Liver (tissue), 9 donors: ENCODE results near the gene FAM83G. TPM values are rescaled to one million over a fixed set of nuclear protein-coding genes. Genes with fewer than 3 reads are reported as not detected.

Experiments used
- DNase-seq: peaks from one replicate; pipeline ENCODE4 v3.0.0-alpha.2; 2017; ENCODE audit warnings: low spot score
- H3K27ac ChIP-seq, 2 donors: one replicate each; pipeline ENCODE4 v1.7.0; 2013; ENCODE audit warnings: inconsistent platforms in 2 of 2, low read length in 2 of 2, control low read depth in 1 of 2, low read depth in 1 of 2, mild to moderate bottlenecking in 1 of 2
- H3K27me3 ChIP-seq, 4 donors: one replicate each; pipeline versions ENCODE4 v1.6.1 to v1.7.0; 2013; ENCODE audit warnings: low read length in 3 of 4, inconsistent platforms in 1 of 4, mild to moderate bottlenecking in 1 of 4, moderate library complexity in 1 of 4; ENCODE audit not compliant: control insufficient read depth in 4 of 4, insufficient read depth in 4 of 4
- H3K36me3 ChIP-seq, 4 donors: one replicate each; pipeline versions ENCODE4 v1.6.1 to v1.7.0; 2013; ENCODE audit warnings: low read length in 3 of 4, mild to moderate bottlenecking in 3 of 4, low read depth in 1 of 4, moderate library complexity in 1 of 4; ENCODE audit not compliant: control insufficient read depth in 4 of 4, insufficient read depth in 3 of 4
- H3K4me1 ChIP-seq, 4 donors: one replicate each; pipeline versions ENCODE4 v1.6.1 to v1.7.0; 2013; ENCODE audit warnings: low read length in 3 of 4, mild to moderate bottlenecking in 3 of 4, moderate library complexity in 1 of 4; ENCODE audit not compliant: control insufficient read depth in 4 of 4, insufficient read depth in 4 of 4
- H3K4me3 ChIP-seq, 3 donors: one replicate each; pipeline versions ENCODE4 v1.6.1 to v1.7.0; 2013; ENCODE audit warnings: low read length in 3 of 3, control low read depth in 1 of 3, low read depth in 1 of 3, mild to moderate bottlenecking in 1 of 3
- H3K9ac ChIP-seq, 2 donors: one replicate each; pipeline ENCODE4 v1.7.0; 2013; ENCODE audit warnings: low read length in 2 of 2, mild to moderate bottlenecking in 2 of 2, moderate library complexity in 2 of 2, control low read depth in 1 of 2, low read depth in 1 of 2
- H3K9me3 ChIP-seq, 4 donors: one replicate each; pipeline versions ENCODE4 v1.6.1 to v1.7.0; 2013; ENCODE audit warnings: low read length in 3 of 4; ENCODE audit not compliant: control insufficient read depth in 4 of 4
- EGR1 ChIP-seq, 2 donors: IDR thresholded peaks; 2 replicates each; pipeline ENCODE4 v1.6.1; 2016 to 2018; ENCODE audit warnings: antibody characterized with exemption in 2 of 2, low read depth in 2 of 2
- GABPA ChIP-seq, 2 donors: IDR thresholded peaks in 1 of 2; conservative IDR thresholded peaks in 1 of 2; 2 replicates each; pipeline ENCODE4 v1.6.1; 2016; ENCODE audit warnings: antibody characterized with exemption in 2 of 2, mild to moderate bottlenecking in 1 of 2, moderate library complexity in 1 of 2
- HNF4A ChIP-seq, 2 donors: conservative IDR thresholded peaks; 2 replicates each; pipeline ENCODE4 v1.6.1; 2016; ENCODE audit warnings: antibody characterized with exemption in 2 of 2, mild to moderate bottlenecking in 2 of 2
- HNF4G ChIP-seq: IDR thresholded peaks from 2 replicates; pipeline ENCODE4 v1.6.1; 2016; ENCODE audit warnings: antibody characterized with exemption
- NR2F2 ChIP-seq: IDR thresholded peaks from 2 replicates; pipeline ENCODE4 v1.6.1; 2016; ENCODE audit warnings: antibody characterized with exemption
- RXRA ChIP-seq, 2 donors: IDR thresholded peaks; 2 replicates each; pipeline ENCODE4 v1.6.1; 2017 to 2018; ENCODE audit warnings: antibody characterized with exemption in 2 of 2, mild to moderate bottlenecking in 1 of 2
- SP1 ChIP-seq: IDR thresholded peaks from 2 replicates; pipeline ENCODE4 v1.6.1; 2018; ENCODE audit warnings: antibody characterized with exemption, mild to moderate bottlenecking
- TAF1 ChIP-seq: conservative IDR thresholded peaks from 2 replicates; pipeline ENCODE4 v1.6.1; 2016; ENCODE audit warnings: antibody characterized with exemption, mild to moderate bottlenecking
- YY1 ChIP-seq: IDR thresholded peaks from 2 replicates; pipeline ENCODE4 v1.6.1; 2016; ENCODE audit warnings: antibody characterized with exemption, mild to moderate bottlenecking
- WGBS: extraction: QIAGEN DNeasy Blood & Tissue Kit; methylation state at CpG from one replicate; pipeline ENCODE4 v1.1.7; 2013; 5-methylcytosine and 5-hydroxymethylcytosine counted together
- polyA plus RNA-seq, 2 donors: library from polyadenylated mRNA; stranded (reverse) in 1 of 2; unstranded in 1 of 2; fragments of 200-250 nt in 1 of 2; fragments of >200 nt in 1 of 2; fragmentation: Nextera tagmentation in 1 of 2; extraction: Ambion mirVana in 1 of 2; gene quantifications; one replicate each; pipeline versions ENCODE4 v1.2.1 to v1.2.3, GENCODE V29; 2013 to 2015
- total RNA-seq, 2 donors: library from RNA; depleted of rRNA; stranded (reverse); fragments of >200 nt; gene quantifications; one replicate each; pipeline ENCODE4 v1.2.3, GENCODE V29; 2014
- TF ChIP-seq, protein P1 (sequence below): IDR thresholded peaks from 2 replicates; pipeline ENCODE4 v1.6.1; 2016; ENCODE audit warnings: antibody characterized with exemption
- TF ChIP-seq, protein P2 (sequence below): IDR thresholded peaks from 2 replicates; pipeline ENCODE4 v1.6.1; 2016; ENCODE audit warnings: antibody characterized with exemption, mild to moderate bottlenecking
- TF ChIP-seq, protein P3 (sequence below): IDR thresholded peaks from 2 replicates; pipeline ENCODE4 v1.6.1; 2016; ENCODE audit warnings: antibody characterized with exemption
- TF ChIP-seq, protein P4 (sequence below): fragments of 150-350 bp; IDR thresholded peaks from 2 replicates; pipeline ENCODE4 v1.5.1; 2017; ENCODE audit warnings: improper control_type of control experiment, low read depth, low read length; ENCODE audit not compliant: missing input control
- donor health status: healthy.
- donor health status: healthy.
- donor health status: healthy.
- donor health status: healthy.
- donor health status: healthy.

FAM83G gene
- total and polyA plus RNA-seq, 4 donors = 5.2 to 25.0 (median 11.5) TPM

DNA sequence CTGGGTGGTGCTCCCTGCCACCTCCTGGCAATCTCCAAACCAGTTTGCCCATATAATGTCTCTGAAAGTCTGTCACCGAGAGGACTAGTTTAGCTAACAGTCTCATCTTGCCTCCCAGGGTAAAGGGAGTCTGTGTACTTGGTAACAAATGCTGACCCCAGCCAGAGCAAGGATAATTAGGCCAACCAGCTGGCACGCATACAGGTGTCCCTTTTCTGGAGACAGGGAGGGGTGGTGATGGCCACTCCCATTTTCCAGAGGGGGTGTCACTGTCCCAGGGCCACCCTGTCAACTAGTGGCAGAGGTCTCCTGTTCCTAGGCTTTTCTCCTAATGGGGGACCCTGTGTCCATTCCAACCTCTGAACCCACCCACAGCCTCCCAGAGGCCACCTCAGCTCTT is 8.1 kb downstream of the FAM83G start:
- H3K27ac ChIP-seq = peak overlapping the region in 1 of 2 donors; percentile 14

DNA sequence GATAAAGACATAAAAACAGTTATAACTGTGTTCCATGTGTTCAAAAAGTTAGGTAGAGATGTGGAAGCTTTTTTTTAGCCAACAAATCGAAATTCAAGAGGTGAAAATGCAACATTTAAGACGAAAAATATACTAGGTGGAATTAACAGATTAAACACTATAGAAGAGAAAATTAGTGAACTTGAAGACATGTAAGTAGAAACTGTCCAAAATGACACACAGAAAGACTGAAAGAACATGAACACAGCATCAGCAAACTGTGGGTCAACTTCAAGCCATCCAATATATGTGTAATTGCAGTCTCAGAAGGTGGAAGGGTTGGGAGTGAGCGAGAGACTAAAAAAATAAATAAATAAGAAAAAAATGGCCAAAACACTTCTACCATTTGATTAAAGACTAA is 9.3 kb downstream of the FAM83G start:
- Histone ChIP-seq H3K27me3 (no peaks in the 10 kb centered on the region), H3K9me3 (no peaks in the 10 kb centered on the region), H3K4me1 (peaks cover 4 to 55% (median 31%) of the 10 kb centered on the region in 4 donors), H3K9ac (no peak overlapping the region), H3K27ac (no peak overlapping the region), H3K4me3 (no peak overlapping the region), H3K36me3 (peaks cover 0 to 2% (median 0%) of the 10 kb centered on the region in 4 donors)
- no peak for DNase-seq
- 97% methylated on average over 3 of the region's 3 CpGs for WGBS
- TF ChIP-seq, protein P1, sequence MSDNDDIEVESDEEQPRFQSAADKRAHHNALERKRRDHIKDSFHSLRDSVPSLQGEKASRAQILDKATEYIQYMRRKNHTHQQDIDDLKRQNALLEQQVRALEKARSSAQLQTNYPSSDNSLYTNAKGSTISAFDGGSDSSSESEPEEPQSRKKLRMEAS = no peak
- TF ChIP-seq HNF4G (no peak), EGR1 (IDR thresholded peaks at IDR 0.05; ENCODE audit: low read depth in 2 of 2) (no peak), NR2F2 (no peak)

More for the DNA sequence above, 8.1 kb downstream of the FAM83G start:
- no peak for DNase-seq
- 70% methylated on average over 2 of the region's 2 CpGs for WGBS
- TF ChIP-seq SP1 (no peak), HNF4G (no peak), RXRA (IDR thresholded peaks at IDR 0.05) (no peak), YY1 (no peak), HNF4A (conservative IDR thresholded peaks at IDR 0.05) (no peak), TAF1 (no peak), GABPA (IDR thresholded peaks at IDR 0.05 in 1 of 2, conservative IDR thresholded peaks at IDR 0.05 in 1 of 2) (no peak), NR2F2 (no peak)
- TF ChIP-seq, protein P2, sequence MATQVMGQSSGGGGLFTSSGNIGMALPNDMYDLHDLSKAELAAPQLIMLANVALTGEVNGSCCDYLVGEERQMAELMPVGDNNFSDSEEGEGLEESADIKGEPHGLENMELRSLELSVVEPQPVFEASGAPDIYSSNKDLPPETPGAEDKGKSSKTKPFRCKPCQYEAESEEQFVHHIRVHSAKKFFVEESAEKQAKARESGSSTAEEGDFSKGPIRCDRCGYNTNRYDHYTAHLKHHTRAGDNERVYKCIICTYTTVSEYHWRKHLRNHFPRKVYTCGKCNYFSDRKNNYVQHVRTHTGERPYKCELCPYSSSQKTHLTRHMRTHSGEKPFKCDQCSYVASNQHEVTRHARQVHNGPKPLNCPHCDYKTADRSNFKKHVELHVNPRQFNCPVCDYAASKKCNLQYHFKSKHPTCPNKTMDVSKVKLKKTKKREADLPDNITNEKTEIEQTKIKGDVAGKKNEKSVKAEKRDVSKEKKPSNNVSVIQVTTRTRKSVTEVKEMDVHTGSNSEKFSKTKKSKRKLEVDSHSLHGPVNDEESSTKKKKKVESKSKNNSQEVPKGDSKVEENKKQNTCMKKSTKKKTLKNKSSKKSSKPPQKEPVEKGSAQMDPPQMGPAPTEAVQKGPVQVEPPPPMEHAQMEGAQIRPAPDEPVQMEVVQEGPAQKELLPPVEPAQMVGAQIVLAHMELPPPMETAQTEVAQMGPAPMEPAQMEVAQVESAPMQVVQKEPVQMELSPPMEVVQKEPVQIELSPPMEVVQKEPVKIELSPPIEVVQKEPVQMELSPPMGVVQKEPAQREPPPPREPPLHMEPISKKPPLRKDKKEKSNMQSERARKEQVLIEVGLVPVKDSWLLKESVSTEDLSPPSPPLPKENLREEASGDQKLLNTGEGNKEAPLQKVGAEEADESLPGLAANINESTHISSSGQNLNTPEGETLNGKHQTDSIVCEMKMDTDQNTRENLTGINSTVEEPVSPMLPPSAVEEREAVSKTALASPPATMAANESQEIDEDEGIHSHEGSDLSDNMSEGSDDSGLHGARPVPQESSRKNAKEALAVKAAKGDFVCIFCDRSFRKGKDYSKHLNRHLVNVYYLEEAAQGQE = no peak
- TF ChIP-seq, protein P3, sequence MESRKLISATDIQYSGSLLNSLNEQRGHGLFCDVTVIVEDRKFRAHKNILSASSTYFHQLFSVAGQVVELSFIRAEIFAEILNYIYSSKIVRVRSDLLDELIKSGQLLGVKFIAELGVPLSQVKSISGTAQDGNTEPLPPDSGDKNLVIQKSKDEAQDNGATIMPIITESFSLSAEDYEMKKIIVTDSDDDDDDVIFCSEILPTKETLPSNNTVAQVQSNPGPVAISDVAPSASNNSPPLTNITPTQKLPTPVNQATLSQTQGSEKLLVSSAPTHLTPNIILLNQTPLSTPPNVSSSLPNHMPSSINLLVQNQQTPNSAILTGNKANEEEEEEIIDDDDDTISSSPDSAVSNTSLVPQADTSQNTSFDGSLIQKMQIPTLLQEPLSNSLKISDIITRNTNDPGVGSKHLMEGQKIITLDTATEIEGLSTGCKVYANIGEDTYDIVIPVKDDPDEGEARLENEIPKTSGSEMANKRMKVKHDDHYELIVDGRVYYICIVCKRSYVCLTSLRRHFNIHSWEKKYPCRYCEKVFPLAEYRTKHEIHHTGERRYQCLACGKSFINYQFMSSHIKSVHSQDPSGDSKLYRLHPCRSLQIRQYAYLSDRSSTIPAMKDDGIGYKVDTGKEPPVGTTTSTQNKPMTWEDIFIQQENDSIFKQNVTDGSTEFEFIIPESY = no peak
- TF ChIP-seq, protein P1 = no peak
- Histone ChIP-seq H3K27me3 (no peaks in the 10 kb centered on the region), H3K36me3 (peaks cover 0 to 2% (median 0%) of the 10 kb centered on the region in 4 donors), H3K9me3 (no peaks in the 10 kb centered on the region), H3K9ac (no peak overlapping the region), H3K4me1 (peaks cover 4 to 58% (median 33%) of the 10 kb centered on the region in 4 donors), H3K4me3 (no peak overlapping the region)

DNA sequence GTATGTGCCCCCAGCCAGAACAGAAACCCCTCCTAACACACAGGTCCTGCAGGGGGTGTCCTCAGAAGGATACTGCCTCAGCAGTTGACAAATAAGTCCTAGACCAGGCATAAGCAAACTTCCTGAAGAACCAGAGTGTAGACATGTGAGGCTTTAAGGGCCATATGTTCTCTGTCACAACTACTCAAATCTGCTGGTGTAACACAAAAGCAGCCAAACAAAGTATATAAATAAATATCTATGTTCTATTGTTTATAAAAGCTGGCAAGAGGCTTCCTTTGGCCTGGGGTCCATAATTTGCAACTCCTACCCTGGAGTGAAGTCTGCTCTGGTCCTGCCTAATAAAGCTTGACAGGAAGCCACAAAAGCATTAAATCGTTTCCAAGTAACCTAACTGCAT is 9.9 kb downstream of the FAM83G start:
- Histone ChIP-seq H3K9ac (no peak overlapping the region), H3K27me3 (no peaks in the 10 kb centered on the region), H3K9me3 (no peaks in the 10 kb centered on the region), H3K4me3 (no peak overlapping the region), H3K27ac (no peak overlapping the region), H3K4me1 (peaks cover 4 to 56% (median 36%) of the 10 kb centered on the region in 4 donors), H3K36me3 (peaks cover 0 to 1% (median 0%) of the 10 kb centered on the region in 4 donors)
- no peak for DNase-seq
- WGBS = 43% methylated on average over 1 of the region's 1 CpG
- TF ChIP-seq YY1 (no peak), TAF1 (no peak), HNF4G (no peak), GABPA (IDR thresholded peaks at IDR 0.05 in 1 of 2, conservative IDR thresholded peaks at IDR 0.05 in 1 of 2) (no peak), NR2F2 (no peak)
- TF ChIP-seq, protein P4, sequence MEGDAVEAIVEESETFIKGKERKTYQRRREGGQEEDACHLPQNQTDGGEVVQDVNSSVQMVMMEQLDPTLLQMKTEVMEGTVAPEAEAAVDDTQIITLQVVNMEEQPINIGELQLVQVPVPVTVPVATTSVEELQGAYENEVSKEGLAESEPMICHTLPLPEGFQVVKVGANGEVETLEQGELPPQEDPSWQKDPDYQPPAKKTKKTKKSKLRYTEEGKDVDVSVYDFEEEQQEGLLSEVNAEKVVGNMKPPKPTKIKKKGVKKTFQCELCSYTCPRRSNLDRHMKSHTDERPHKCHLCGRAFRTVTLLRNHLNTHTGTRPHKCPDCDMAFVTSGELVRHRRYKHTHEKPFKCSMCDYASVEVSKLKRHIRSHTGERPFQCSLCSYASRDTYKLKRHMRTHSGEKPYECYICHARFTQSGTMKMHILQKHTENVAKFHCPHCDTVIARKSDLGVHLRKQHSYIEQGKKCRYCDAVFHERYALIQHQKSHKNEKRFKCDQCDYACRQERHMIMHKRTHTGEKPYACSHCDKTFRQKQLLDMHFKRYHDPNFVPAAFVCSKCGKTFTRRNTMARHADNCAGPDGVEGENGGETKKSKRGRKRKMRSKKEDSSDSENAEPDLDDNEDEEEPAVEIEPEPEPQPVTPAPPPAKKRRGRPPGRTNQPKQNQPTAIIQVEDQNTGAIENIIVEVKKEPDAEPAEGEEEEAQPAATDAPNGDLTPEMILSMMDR = no peak
- TF ChIP-seq, protein P3 = no peak
